Activated CD8-positive, alpha-beta memory T cell treated with anti-CD3 and anti-CD28 coated beads, Interleukin-2, amount 10 ng/mL, durations not matched to agents 7 days and 5 days (primary cell): ENCODE measurements around the gene GALNT16. TPM values are rescaled to one million over a fixed set of nuclear protein-coding genes. Genes with fewer than 3 reads are reported as not detected.

ENCODE experiments used
- ATAC-seq: fragments of 150-1000 bp; cut with Tn5 transposase; one replicate; pipeline ENCODE4 v1.10.0; 2021; ENCODE audit warnings: moderate library complexity
- CTCF ChIA-PET: fragments of 350-600 bp; sonication (Branson Sonifier 250); formaldehyde crosslinking; loops from one replicate; lab custom pipeline; 2021; ENCODE audit warnings: antibody characterized with exemption; lab: Charles Lee
- DNase-seq: peaks from one replicate; pipeline ENCODE4 v3.0.0-alpha.2; 2020
- H3K27ac Mint-ChIP-seq: one replicate; pipeline ENCODE4 v1.8.0; 2021; ENCODE audit warnings: mild to moderate bottlenecking, mixed read lengths
- H3K27me3 Mint-ChIP-seq: one replicate; pipeline ENCODE4 v1.8.0; 2021; ENCODE audit warnings: mixed read lengths
- H3K36me3 Mint-ChIP-seq: one replicate; pipeline ENCODE4 v1.8.0; 2021; ENCODE audit warnings: mild to moderate bottlenecking, mixed read lengths
- H3K4me1 Mint-ChIP-seq: one replicate; pipeline ENCODE4 v1.8.0; 2021; ENCODE audit warnings: mixed read lengths
- H3K4me3 Mint-ChIP-seq: one replicate; pipeline ENCODE4 v1.8.0; 2021; ENCODE audit warnings: mild to moderate bottlenecking, moderate library complexity, mixed read lengths
- H3K9me3 Mint-ChIP-seq: one replicate; pipeline ENCODE4 v1.8.0; 2022; ENCODE audit warnings: low read depth, mixed read lengths
- total RNA-seq, 2 experiments: library from RNA; stranded (reverse); gene quantifications; one replicate each; pipeline ENCODE4 v1.2.3, GENCODE V29; 2021

Gene GALNT16
- total RNA-seq, 2 experiments from 2014 or later: 0.16 to 0.35 TPM

- no peak for ATAC-seq
- no peaks in the 10 kb centered on the region for H3K36me3 Mint-ChIP-seq
- H3K27me3 Mint-ChIP-seq: peaks cover 10% of the 10 kb centered on the region
- H3K27ac Mint-ChIP-seq: no peak overlapping the region
- no peaks in the 10 kb centered on the region for H3K9me3 Mint-ChIP-seq
- no peak for DNase-seq
- CTCF ChIA-PET: interaction anchor here (0.8 kb wide), 1 partner anchor 46 kb away, joined by 3 read pairs; no protein-coding TSS in a partner anchor
- H3K4me1 Mint-ChIP-seq: peaks cover 15% of the 10 kb centered on the region
- H3K4me3 Mint-ChIP-seq: no peak overlapping the region
Measured at GRCh38 chr14:69351385-69351784, 91.4 kb downstream of the GALNT16 start.

GRCh38 chr14:69351911-69352310 lies 92.0 kb downstream of the GALNT16 start:
- DNase-seq: no peak
- Mint-ChIP-seq H3K4me1 (peaks cover 15% of the 10 kb centered on the region), H3K27me3 (peaks cover 10% of the 10 kb centered on the region), H3K9me3 (no peaks in the 10 kb centered on the region), H3K4me3 (no peak overlapping the region), H3K36me3 (no peaks in the 10 kb centered on the region), H3K27ac (no peak overlapping the region)
- no peak for ATAC-seq
- CTCF ChIA-PET: no interaction called here

- Mint-ChIP-seq H3K27ac (no peak overlapping the region), H3K4me3 (no peak overlapping the region), H3K4me1 (peaks cover 15% of the 10 kb centered on the region), H3K36me3 (no peaks in the 10 kb centered on the region), H3K9me3 (no peaks in the 10 kb centered on the region), H3K27me3 (peaks cover 3% of the 10 kb centered on the region)
- ATAC-seq (no peak), DNase-seq (no peak)
- CTCF ChIA-PET: no interaction called here
Measured at GRCh38 chr14:69353168-69353567, 93.2 kb downstream of the GALNT16 start.

GRCh38 chr14:69354383-69355153 lies 94.6 kb downstream of the GALNT16 start:
- Mint-ChIP-seq H3K27ac (peak overlapping the region; percentile 90), H3K27me3 (no peaks in the 10 kb centered on the region), H3K9me3 (no peaks in the 10 kb centered on the region), H3K4me1 (peaks cover 20% of the 10 kb centered on the region), H3K36me3 (no peaks in the 10 kb centered on the region), H3K4me3 (peak overlapping the region; percentile 64)
- CTCF ChIA-PET: interaction anchor here (0.6 to 1.5 kb wide), 4 partner anchors 13 to 252 kb away, joined by 3 to 4 read pairs (median 3); no protein-coding TSS in a partner anchor
- ATAC-seq: peak; percentile 96
- DNase-seq: peak; percentile 80

- no peaks in the 10 kb centered on the region for H3K36me3 Mint-ChIP-seq
- H3K27ac Mint-ChIP-seq: peak overlapping the region; percentile 90
- peaks cover 20% of the 10 kb centered on the region for H3K4me1 Mint-ChIP-seq
- no peaks in the 10 kb centered on the region for H3K9me3 Mint-ChIP-seq
- CTCF ChIA-PET: interaction anchor here (0.7 to 1.5 kb wide), 3 partner anchors 13 to 37 kb away, joined by 3 to 4 read pairs (median 3); no protein-coding TSS in a partner anchor
- DNase-seq (no peak), ATAC-seq (no peak)
- H3K27me3 Mint-ChIP-seq: no peaks in the 10 kb centered on the region
- H3K4me3 Mint-ChIP-seq: peak overlapping the region; percentile 64
Measured at GRCh38 chr14:69355154-69355597, 95.2 kb downstream of the GALNT16 start.

GRCh38 chr14:69355607-69356281 lies 95.8 kb downstream of the GALNT16 start:
- Mint-ChIP-seq H3K4me1 (peaks cover 20% of the 10 kb centered on the region), H3K4me3 (no peak overlapping the region), H3K36me3 (no peaks in the 10 kb centered on the region), H3K9me3 (no peaks in the 10 kb centered on the region), H3K27me3 (no peaks in the 10 kb centered on the region), H3K27ac (no peak overlapping the region)
- ATAC-seq (no peak), DNase-seq (no peak)
- CTCF ChIA-PET: interaction anchor here (1.5 kb wide), 1 partner anchor 12 kb away, joined by 3 read pairs; no protein-coding TSS in a partner anchor

- no peak overlapping the region for H3K27ac Mint-ChIP-seq
- CTCF ChIA-PET: no interaction called here
- no peaks in the 10 kb centered on the region for H3K27me3 Mint-ChIP-seq
- no peaks in the 10 kb centered on the region for H3K36me3 Mint-ChIP-seq
- ATAC-seq (no peak), DNase-seq (no peak)
- H3K4me3 Mint-ChIP-seq: no peak overlapping the region
- H3K9me3 Mint-ChIP-seq: no peaks in the 10 kb centered on the region
- peaks cover 20% of the 10 kb centered on the region for H3K4me1 Mint-ChIP-seq
Measured at GRCh38 chr14:69356903-69357543, 97.1 kb downstream of the GALNT16 start.

GRCh38 chr14:69357544-69358200 lies 97.7 kb downstream of the GALNT16 start:
- H3K4me3 Mint-ChIP-seq: no peak overlapping the region
- ATAC-seq (no peak), DNase-seq (no peak)
- CTCF ChIA-PET: no interaction called here
- no peaks in the 10 kb centered on the region for H3K36me3 Mint-ChIP-seq
- H3K9me3 Mint-ChIP-seq: no peaks in the 10 kb centered on the region
- peaks cover 20% of the 10 kb centered on the region for H3K4me1 Mint-ChIP-seq
- no peak overlapping the region for H3K27ac Mint-ChIP-seq
- no peaks in the 10 kb centered on the region for H3K27me3 Mint-ChIP-seq

GRCh38 chr14:69358233-69358963 lies 98.4 kb downstream of the GALNT16 start:
- Mint-ChIP-seq H3K9me3 (no peaks in the 10 kb centered on the region), H3K27ac (no peak overlapping the region), H3K4me1 (peaks cover 20% of the 10 kb centered on the region), H3K36me3 (no peaks in the 10 kb centered on the region), H3K27me3 (no peaks in the 10 kb centered on the region), H3K4me3 (no peak overlapping the region)
- DNase-seq: no peak
- CTCF ChIA-PET: no interaction called here
- no peak for ATAC-seq

GRCh38 chr14:69358966-69359365 lies 99.0 kb downstream of the GALNT16 start:
- ATAC-seq: no peak
- H3K4me3 Mint-ChIP-seq: no peak overlapping the region

GRCh38 chr14:69360438-69361108 lies 100.6 kb downstream of the GALNT16 start:
- no peaks in the 10 kb centered on the region for H3K36me3 Mint-ChIP-seq
- no peaks in the 10 kb centered on the region for H3K9me3 Mint-ChIP-seq
- DNase-seq: no peak
- H3K27me3 Mint-ChIP-seq: no peaks in the 10 kb centered on the region
- H3K4me3 Mint-ChIP-seq: no peak overlapping the region
- H3K27ac Mint-ChIP-seq: no peak overlapping the region
- ATAC-seq: no peak
- peaks cover 5% of the 10 kb centered on the region for H3K4me1 Mint-ChIP-seq
- CTCF ChIA-PET: interaction anchor here (0.6 to 0.7 kb wide), 2 partner anchors 73 to 662 kb away, joined by 4 read pairs; no protein-coding TSS in a partner anchor

More at GRCh38 chr14:69358966-69359365, 99.0 kb downstream of the GALNT16 start:
- peaks cover 15% of the 10 kb centered on the region for H3K4me1 Mint-ChIP-seq
- CTCF ChIA-PET: no interaction called here
- H3K27me3 Mint-ChIP-seq: no peaks in the 10 kb centered on the region
- no peaks in the 10 kb centered on the region for H3K9me3 Mint-ChIP-seq
- no peak overlapping the region for H3K27ac Mint-ChIP-seq
- H3K36me3 Mint-ChIP-seq: no peaks in the 10 kb centered on the region
- no peak for DNase-seq

GRCh38 chr14:69363055-69363454 lies 103.1 kb downstream of the GALNT16 start:
- no peaks in the 10 kb centered on the region for H3K27me3 Mint-ChIP-seq
- no peaks in the 10 kb centered on the region for H3K36me3 Mint-ChIP-seq
- peaks cover 5% of the 10 kb centered on the region for H3K4me1 Mint-ChIP-seq
- no peak overlapping the region for H3K27ac Mint-ChIP-seq
- ATAC-seq (no peak), DNase-seq (no peak)
- no peak overlapping the region for H3K4me3 Mint-ChIP-seq
- H3K9me3 Mint-ChIP-seq: no peaks in the 10 kb centered on the region
- CTCF ChIA-PET: interaction anchor here (1.3 kb wide), 1 partner anchor 17 kb away, joined by 3 read pairs; no protein-coding TSS in a partner anchor
